GM10266 (cell line): ENCODE results near the gene CNPY1.

Experiments
- DNase-seq: peaks from one replicate; pipeline ENCODE4 v3.0.0; 2012; ENCODE audit errors: extremely low spot score
- TF ChIP-seq, protein P1 (sequence below): IDR thresholded peaks from 2 replicates; pipeline ENCODE4 v1.5.1; 2012; ENCODE audit warnings: mild to moderate bottlenecking, low read depth; ENCODE audit not compliant: control insufficient read depth, insufficient read depth; ENCODE audit errors: missing control alignments

The CNPY1 gene

DNA sequence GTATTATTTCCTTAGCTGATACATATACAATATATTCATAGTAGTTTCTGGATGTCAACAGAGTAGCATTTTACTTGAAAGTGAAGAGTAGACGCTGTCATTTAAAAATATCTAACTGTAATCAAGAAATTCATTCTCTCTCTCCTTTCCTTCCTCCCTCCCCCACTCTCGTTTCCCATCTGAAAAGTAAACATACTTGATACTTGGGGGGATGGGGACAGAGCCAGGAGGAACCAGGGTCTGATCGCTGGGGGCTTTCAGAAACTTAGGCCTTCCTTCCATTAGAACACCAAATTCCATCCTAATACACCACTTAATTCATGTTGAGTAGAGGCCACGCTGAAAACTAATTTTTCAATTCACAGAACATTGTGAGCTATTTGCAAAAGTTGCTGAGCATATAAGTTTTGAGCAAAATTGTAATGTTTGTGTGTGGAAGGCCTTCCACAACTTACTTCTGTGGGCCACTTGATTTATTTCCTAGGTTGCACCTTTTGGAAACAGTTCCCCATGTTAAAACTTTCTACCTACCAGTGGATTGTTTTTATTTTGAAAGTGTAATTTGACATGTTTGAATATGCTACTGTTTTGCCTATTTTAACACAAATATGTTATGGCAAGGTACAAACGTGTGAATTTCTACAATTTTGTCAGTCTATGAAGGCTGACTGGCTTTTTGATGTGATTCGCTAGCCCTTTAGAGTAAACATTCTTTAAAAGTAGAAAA lies 35.2 kb downstream of the CNPY1 start:
- TF ChIP-seq, protein P1, sequence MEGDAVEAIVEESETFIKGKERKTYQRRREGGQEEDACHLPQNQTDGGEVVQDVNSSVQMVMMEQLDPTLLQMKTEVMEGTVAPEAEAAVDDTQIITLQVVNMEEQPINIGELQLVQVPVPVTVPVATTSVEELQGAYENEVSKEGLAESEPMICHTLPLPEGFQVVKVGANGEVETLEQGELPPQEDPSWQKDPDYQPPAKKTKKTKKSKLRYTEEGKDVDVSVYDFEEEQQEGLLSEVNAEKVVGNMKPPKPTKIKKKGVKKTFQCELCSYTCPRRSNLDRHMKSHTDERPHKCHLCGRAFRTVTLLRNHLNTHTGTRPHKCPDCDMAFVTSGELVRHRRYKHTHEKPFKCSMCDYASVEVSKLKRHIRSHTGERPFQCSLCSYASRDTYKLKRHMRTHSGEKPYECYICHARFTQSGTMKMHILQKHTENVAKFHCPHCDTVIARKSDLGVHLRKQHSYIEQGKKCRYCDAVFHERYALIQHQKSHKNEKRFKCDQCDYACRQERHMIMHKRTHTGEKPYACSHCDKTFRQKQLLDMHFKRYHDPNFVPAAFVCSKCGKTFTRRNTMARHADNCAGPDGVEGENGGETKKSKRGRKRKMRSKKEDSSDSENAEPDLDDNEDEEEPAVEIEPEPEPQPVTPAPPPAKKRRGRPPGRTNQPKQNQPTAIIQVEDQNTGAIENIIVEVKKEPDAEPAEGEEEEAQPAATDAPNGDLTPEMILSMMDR = no peak
- DNase-seq = no peak

DNA sequence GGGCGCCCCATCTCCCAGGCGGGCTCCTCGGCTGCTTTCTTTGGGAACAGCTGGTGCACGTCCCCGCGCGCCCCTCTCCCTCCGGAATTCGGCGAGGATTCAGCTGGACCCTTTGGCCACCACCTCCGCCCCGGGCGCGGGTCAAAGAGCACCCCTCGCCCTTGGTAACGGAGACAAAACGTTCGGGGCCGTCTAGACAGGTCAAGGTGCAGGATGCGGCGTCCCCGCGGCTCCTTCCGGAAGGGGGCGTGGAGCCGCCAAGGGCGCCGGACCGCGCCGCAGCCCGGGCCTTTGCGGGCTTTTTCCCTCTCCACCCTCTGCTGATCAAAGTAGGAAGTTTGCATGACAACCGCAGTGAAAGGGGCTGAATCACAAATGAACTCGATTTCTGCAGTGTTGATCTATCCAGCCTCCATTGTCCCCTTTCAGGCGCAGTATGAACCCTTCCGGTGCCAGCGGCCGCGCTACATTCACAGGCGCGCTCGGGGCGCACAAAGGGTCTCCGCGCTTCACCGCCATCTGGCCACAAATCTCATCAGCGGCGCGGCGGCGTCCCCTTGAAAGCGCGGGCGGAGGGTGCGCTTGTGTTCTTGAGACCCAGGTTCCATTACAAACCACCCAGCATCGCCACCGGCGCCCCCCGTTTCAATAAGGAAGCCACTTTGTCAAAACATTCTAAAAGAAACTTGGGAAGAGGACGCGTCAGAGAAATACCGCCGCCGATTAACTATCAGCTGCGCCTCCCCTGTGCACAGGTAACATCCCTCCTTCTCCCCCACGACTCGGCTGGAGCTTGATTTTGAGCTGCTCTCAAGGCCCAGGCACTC lies 36.4 kb downstream of the CNPY1 start:
- DNase-seq = no peak
- TF ChIP-seq, protein P1 = no peak

DNA sequence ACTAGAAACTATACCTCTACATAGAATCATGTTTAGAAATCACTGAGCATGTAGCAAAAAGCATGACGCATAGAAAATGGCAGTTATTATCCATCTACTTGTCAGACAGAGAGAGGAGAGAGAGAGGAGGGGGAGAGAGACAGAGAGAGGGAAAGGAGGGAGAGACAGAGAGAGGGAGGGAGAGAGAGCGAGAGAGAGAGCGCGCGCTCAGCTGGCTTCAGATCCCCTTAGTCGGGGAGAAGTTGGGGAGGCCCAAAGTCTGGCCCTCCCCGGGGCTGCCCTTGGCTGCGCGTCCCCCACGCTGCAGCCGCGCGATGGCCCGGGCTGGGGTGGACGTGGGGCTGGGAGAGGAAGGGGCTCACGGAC lies 37.0 kb downstream of the CNPY1 start:
- TF ChIP-seq, protein P1 = no peak
- DNase-seq = no peak

DNA sequence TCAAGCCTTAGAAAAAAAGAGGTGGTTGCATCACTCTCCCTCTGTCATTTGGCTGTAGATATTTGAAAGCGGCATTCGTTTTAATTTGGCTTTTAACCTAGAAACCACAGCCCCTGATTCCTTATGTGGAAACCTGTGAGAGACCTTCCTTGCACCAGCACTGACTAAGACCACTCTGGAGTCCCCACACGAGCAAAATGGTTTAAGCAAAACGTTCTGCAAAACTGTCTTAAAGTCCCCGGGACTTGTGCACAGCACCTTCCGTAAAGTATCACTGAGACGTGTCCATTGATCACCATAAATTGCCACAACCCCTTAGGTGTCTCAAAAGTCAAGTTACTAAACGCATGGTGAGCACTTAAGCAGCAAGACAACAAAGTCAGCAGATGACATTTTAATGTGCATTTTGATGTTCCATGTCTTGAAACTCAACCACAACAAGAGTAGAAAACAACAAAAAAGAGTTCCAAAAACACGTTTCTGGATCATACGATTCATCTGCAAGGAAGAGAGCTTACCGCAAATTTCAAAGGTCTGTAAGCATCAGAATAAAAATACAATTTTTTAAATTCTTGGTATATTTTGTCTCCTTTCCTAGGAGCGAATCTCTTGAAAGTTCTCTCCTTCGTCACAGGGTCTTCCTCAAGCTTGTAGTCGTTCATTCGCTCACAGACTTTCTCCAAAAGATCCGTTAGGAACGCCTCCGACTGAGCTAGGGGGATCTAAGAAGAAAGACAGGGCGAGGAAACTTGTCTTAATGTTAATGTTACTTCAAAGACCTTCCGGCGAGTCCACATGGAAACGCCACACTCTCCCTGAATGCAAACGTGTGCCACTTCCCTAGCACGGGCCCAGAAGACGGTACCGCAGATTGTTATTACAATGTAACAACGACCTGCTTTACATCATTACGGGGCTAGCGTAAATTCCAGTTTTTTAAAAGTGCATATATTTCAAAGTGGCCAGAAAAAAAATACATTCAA lies 37.7 kb downstream of the CNPY1 start:
- no peak for DNase-seq
- TF ChIP-seq, protein P1 = no peak

DNA sequence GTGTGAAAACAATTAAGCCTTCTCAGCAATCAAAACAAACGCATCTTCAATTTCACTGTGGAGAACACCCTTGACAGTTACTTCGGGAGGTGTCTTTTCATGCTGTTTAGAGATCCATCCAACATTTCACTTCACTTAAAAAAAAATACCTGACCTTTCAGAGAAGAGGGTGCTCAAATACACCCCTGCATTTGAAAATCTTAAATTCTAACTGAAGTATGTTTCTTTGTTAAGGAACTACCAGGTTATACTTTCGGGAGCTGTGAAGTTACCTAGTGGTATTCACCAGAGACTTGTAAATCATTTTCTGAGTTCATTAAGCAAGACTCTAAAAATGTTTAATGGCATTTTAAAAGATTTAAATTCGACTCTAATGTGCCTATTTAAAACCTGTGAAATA lies 38.8 kb downstream of the CNPY1 start:
- no peak for DNase-seq
- TF ChIP-seq, protein P1 = no peak

DNA sequence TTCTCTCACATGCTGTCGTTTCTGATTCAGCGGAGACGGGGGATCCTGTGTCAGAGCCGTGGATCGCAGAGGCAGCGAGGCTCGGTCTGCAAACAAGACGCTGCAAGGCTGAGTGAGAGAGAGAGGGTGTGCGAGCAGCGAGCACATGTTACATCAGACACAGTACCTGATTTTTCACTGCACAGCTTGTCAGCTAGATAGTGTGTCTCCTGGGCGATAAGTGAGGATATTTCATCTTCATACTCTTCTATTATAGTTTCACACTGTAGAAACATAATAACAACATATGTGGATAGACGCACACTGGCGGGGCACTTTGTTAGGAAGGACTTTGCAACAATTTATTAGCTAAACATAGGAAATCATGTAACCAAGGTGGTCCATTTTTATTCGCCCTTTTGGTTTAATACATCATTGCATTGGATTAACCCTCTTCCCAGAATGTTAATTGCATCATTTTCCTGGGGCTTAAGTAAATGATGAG lies 39.5 kb downstream of the CNPY1 start:
- TF ChIP-seq, protein P1 = no peak
- DNase-seq = no peak
